CD14-positive monocyte (primary cell): ENCODE measurements around the gene TRAPPC5. TPM values are rescaled to one million over a fixed set of nuclear protein-coding genes. Genes with fewer than 3 reads are reported as not detected.

Experiments used
- DNase-seq, 3 donors: peaks; one replicate each; pipeline ENCODE4 v3.0.0-alpha.2; 2011 to 2022
- H2AFZ ChIP-seq: 2 replicates; pipeline ENCODE4 v1.6.0; 2012; ENCODE audit warnings: mild to moderate bottlenecking, low read depth, low read length, inconsistent platforms; ENCODE audit not compliant: insufficient read depth, poor library complexity, severe bottlenecking
- H3K27ac ChIP-seq, 2 donors: 1 replicate in 1 of 2; 2 replicates in 1 of 2; pipeline ENCODE4 v1.5.1; 2012 to 2013; ENCODE audit warnings: low read length in 2 of 2, control low read depth in 1 of 2, inconsistent platforms in 1 of 2, low read depth in 1 of 2, mild to moderate bottlenecking in 1 of 2
- H3K27me3 ChIP-seq, 2 donors: one replicate each; pipeline versions ENCODE4 v1.6.0 to v1.6.1; 2011 to 2013; ENCODE audit warnings: low read length in 2 of 2; ENCODE audit not compliant: control insufficient read depth in 2 of 2, insufficient read depth in 2 of 2
- H3K36me3 ChIP-seq, 2 donors: replicated peaks in 1 of 2; 1 replicate in 1 of 2; 2 replicates in 1 of 2; pipeline versions ENCODE4 v1.5.1 to v1.6.1; 2012 to 2013; ENCODE audit warnings: low read length in 2 of 2, control low read depth in 1 of 2, inconsistent platforms in 1 of 2, mild to moderate bottlenecking in 1 of 2; ENCODE audit not compliant: insufficient read depth in 2 of 2, control insufficient read depth in 1 of 2
- H3K4me1 ChIP-seq, 2 donors: 1 replicate in 1 of 2; 2 replicates in 1 of 2; pipeline versions ENCODE4 v1.5.1 to v1.6.1; 2012 to 2013; ENCODE audit warnings: low read length in 2 of 2, control low read depth in 1 of 2, inconsistent platforms in 1 of 2, mild to moderate bottlenecking in 1 of 2, moderate library complexity in 1 of 2; ENCODE audit not compliant: insufficient read depth in 2 of 2, control insufficient read depth in 1 of 2
- H3K4me2 ChIP-seq: replicated peaks from 2 replicates; pipeline ENCODE3; 2012; ENCODE audit warnings: low read length, moderate library complexity, mild to moderate bottlenecking; ENCODE audit not compliant: poor library complexity, severe bottlenecking; ENCODE audit errors: extremely low read depth
- H3K4me3 ChIP-seq, 3 experiments: fragments of 200-600 bp in 1 of 3; sonication (generic) in 1 of 3; replicated peaks in 1 of 3; 1 replicate in 2 of 3; 2 replicates in 1 of 3; pipeline ENCODE4 v1.5.1; 2011 to 2013; ENCODE audit warnings: low read length in 3 of 3, mild to moderate bottlenecking in 3 of 3, control low read depth in 2 of 3, low read depth in 2 of 3, inconsistent platforms in 1 of 3, moderate library complexity in 1 of 3
- H3K79me2 ChIP-seq: 2 replicates; pipeline ENCODE4 v1.6.0; 2012; ENCODE audit warnings: mild to moderate bottlenecking, control low read depth, inconsistent platforms, low read length, moderate library complexity; ENCODE audit not compliant: insufficient read depth
- H3K9ac ChIP-seq: 2 replicates; pipeline ENCODE4 v1.6.0; 2017; ENCODE audit warnings: low read length, mild to moderate bottlenecking; ENCODE audit not compliant: insufficient read depth, poor library complexity, severe bottlenecking
- H3K9me3 ChIP-seq, 2 donors: replicated peaks in 1 of 2; 1 replicate in 1 of 2; 2 replicates in 1 of 2; pipeline versions ENCODE4 v1.5.1 to v1.6.1; 2012 to 2013; ENCODE audit warnings: low read length in 2 of 2, control low read depth in 1 of 2; ENCODE audit not compliant: control insufficient read depth in 1 of 2, insufficient read depth in 1 of 2
- H4K20me1 ChIP-seq: 2 replicates; pipeline ENCODE4 v1.6.0; 2012; ENCODE audit warnings: mild to moderate bottlenecking, low read length, control low read depth, moderate library complexity; ENCODE audit not compliant: insufficient read depth
- H3K27ac Mint-ChIP-seq, 7 donors: one replicate each; pipeline ENCODE4 v1.8.0; 2020; ENCODE audit warnings: mild to moderate bottlenecking in 7 of 7, mixed read lengths in 7 of 7, moderate library complexity in 6 of 7, inconsistent platforms in 2 of 7
- H3K27me3 Mint-ChIP-seq, 3 donors: one replicate each; pipeline ENCODE4 v1.8.0; 2021 to 2022; ENCODE audit warnings: low read depth in 3 of 3, mild to moderate bottlenecking in 3 of 3, mixed read lengths in 3 of 3, moderate library complexity in 3 of 3, inconsistent platforms in 1 of 3
- H3K36me3 Mint-ChIP-seq, 2 donors: one replicate each; pipeline ENCODE4 v1.8.0; 2020; ENCODE audit warnings: mixed read lengths in 2 of 2, inconsistent platforms in 1 of 2, mild to moderate bottlenecking in 1 of 2
- H3K4me1 Mint-ChIP-seq: one replicate; pipeline ENCODE4 v1.8.0; 2020; ENCODE audit warnings: mild to moderate bottlenecking, mixed read lengths
- H3K4me3 Mint-ChIP-seq, 2 donors: one replicate each; pipeline ENCODE4 v1.8.0; 2020; ENCODE audit warnings: mild to moderate bottlenecking in 2 of 2, mixed read lengths in 2 of 2, moderate library complexity in 1 of 2
- H3K9me3 Mint-ChIP-seq, 7 donors: one replicate each; pipeline ENCODE4 v1.8.0; 2020 to 2022; ENCODE audit warnings: mixed read lengths in 7 of 7, mild to moderate bottlenecking in 6 of 7, moderate library complexity in 6 of 7, inconsistent platforms in 2 of 7
- WGBS: methylation state at CpG from one replicate; pipeline ENCODE4 v1.1.5; 2013; ENCODE audit warnings: missing lambda C conversion rate; ENCODE audit not compliant: insufficient coverage; 5-methylcytosine and 5-hydroxymethylcytosine counted together
- intact Hi-C, 2 donors: fragments of 100-400 bp; cut with micrococcal nuclease; formaldehyde crosslinking; loops; one replicate each; pipeline versions ENCODE4 v1.15.0 to v1.15.1; 2023
- polyA plus RNA-seq, 3 donors: library from polyadenylated mRNA; depleted of rRNA in 1 of 3; unstranded in 2 of 3; stranded (reverse) in 1 of 3; fragments of 300-500 nt in 2 of 3; fragments of >200 nt in 1 of 3; fragmentation: Illumina TruSeq in 2 of 3; gene quantifications; 1 replicate in 2 of 3; 2 replicates in 1 of 3; pipeline ENCODE4 v1.2.3, GENCODE V29; 2012 to 2021
- TF ChIP-seq, protein P1 (sequence below): fragments of 200-600 bp; IDR thresholded peaks from one replicate; pipeline ENCODE4 v1.8.0; 2022; ENCODE audit warnings: antibody characterized with exemption, mild to moderate bottlenecking

TRAPPC5 gene
- polyA plus RNA-seq, 3 donors = 126 to 449 (median 414) TPM

DNA sequence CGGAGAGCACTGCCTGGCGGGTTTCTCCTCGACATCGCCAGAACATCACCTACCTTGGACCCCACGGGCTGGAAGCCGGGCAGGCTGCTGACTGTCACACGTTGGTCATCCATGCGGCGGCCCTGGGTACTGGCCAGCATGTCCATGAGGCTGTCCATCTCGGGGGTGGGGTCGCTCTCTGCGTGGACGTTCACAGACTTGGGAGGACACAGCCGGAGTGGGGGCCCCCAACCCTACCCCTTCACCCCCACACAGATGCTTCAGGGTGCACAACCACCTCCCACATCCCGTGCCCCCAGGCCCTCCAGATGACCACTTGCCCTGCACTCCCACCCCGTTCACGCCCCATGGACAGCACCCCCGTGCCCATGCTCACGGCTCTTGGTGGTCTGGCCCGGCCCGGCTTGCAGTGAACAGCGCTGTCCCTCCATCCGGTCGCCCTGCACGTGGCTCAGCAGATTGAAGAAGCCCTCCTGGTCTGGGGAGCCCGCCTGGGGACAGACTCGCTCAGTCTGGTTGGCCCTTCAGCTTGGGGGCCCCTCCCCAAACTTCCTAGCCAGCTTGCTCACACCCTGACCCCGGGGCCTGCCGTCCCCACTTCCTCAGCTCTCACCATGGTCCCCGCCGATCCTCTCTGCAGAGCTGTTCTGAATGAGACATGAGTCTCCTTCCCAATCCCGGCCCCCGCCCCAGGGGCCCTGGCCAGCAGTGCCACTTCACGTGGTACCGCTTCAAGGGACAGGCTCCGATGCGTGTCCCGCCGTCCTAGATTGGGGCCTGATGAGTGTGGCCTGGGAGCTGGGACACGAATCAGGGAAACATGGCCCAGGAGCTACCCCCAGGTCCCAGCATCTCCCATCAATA lies 48.1 kb upstream of the TRAPPC5 start:
- Histone ChIP-seq H3K4me2 (no peak overlapping the region), H3K9ac (no peak overlapping the region), H3K27me3 (no peaks in the 10 kb centered on the region), H3K36me3 (peaks cover 9 to 21% of the 10 kb centered on the region in 2 donors), H3K4me1 (peaks cover 28 to 42% of the 10 kb centered on the region in 2 donors), H3K79me2 (peaks cover 56% of the 10 kb centered on the region), H4K20me1 (no peaks in the 10 kb centered on the region), H3K9me3 (no peaks in the 10 kb centered on the region), H2AFZ (no peak overlapping the region), H3K4me3 (no peak overlapping the region), H3K27ac (no peak overlapping the region)
- intact Hi-C loops = loop anchor here in 1 of 2 donors (10.0 kb wide), 1 partner anchor 272 kb away; the partner anchor contains the start of gene MAP2K7
- Mint-ChIP-seq H3K36me3 (peaks cover 16 to 19% of the 10 kb centered on the region in 2 donors), H3K4me3 (no peak overlapping the region), H3K4me1 (peaks cover 37% of the 10 kb centered on the region), H3K27me3 (peaks cover 0 to 4% (median 2%) of the 10 kb centered on the region in 3 donors), H3K27ac (peak overlapping the region in 1 of 7 donors; percentile 47), H3K9me3 (peaks cover 0 to 2% (median 0%) of the 10 kb centered on the region in 7 donors)
- DNase-seq = no peak
- WGBS = 96% methylated on average over 38 of the region's 40 CpGs
- TF ChIP-seq, protein P1, sequence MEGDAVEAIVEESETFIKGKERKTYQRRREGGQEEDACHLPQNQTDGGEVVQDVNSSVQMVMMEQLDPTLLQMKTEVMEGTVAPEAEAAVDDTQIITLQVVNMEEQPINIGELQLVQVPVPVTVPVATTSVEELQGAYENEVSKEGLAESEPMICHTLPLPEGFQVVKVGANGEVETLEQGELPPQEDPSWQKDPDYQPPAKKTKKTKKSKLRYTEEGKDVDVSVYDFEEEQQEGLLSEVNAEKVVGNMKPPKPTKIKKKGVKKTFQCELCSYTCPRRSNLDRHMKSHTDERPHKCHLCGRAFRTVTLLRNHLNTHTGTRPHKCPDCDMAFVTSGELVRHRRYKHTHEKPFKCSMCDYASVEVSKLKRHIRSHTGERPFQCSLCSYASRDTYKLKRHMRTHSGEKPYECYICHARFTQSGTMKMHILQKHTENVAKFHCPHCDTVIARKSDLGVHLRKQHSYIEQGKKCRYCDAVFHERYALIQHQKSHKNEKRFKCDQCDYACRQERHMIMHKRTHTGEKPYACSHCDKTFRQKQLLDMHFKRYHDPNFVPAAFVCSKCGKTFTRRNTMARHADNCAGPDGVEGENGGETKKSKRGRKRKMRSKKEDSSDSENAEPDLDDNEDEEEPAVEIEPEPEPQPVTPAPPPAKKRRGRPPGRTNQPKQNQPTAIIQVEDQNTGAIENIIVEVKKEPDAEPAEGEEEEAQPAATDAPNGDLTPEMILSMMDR = no peak

DNA sequence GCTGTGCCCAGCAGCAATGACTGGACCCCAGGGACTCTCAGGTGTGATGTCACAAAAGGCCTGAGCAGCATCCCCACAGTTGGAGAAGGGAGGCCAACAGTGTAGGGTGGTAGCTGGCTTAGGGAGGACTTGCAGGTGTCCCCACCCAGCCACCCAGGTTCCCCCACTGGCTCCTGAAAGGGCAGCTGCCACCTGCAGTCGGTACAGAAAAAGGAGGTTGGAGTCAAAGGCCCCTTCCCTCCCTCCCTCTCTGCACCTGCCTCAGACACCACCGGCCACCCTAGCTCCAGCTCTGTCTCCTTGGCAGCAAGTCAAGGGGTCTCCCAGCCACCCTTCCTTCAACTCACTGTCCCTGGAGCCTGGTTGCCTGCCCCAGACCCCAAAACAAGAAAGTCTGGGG lies 46.9 kb upstream of the TRAPPC5 start, which contains the start of gene PCP2:
PCP2 (minus strand) TSS at position 22 of the 400 bp plus-strand sequence. CDS start 262 bp downstream, outside the sequence.
- Mint-ChIP-seq H3K9me3 (peaks cover 0 to 2% (median 0%) of the 10 kb centered on the region in 7 donors), H3K36me3 (peaks cover 17 to 23% of the 10 kb centered on the region in 2 donors), H3K4me1 (peaks cover 41% of the 10 kb centered on the region), H3K27ac (peak within 1 kb of the TSS in 1 of 7 donors; percentile 46), H3K27me3 (peaks cover 0 to 4% (median 2%) of the 10 kb centered on the region in 3 donors), H3K4me3 (no peak within 1 kb of the TSS)
- H3K36me3 ChIP-seq = peaks cover 11 to 19% of the 10 kb centered on the region in 2 donors
- H2AFZ ChIP-seq = no peak within 1 kb of the TSS
- no peaks in the 10 kb centered on the region for H3K9me3 ChIP-seq
- no peak within 1 kb of the TSS for H3K9ac ChIP-seq
- peaks cover 56% of the 10 kb centered on the region for H3K79me2 ChIP-seq
- intact Hi-C loops = loop anchor here in 1 of 2 donors (10.0 kb wide), 1 partner anchor 271 kb away; the partner anchor contains the start of gene MAP2K7
- DNase-seq = no peak
- no peak within 1 kb of the TSS for H3K4me3 ChIP-seq
- H3K4me2 ChIP-seq = no peak within 1 kb of the TSS
- TF ChIP-seq, protein P1 = no peak
- no peaks in the 10 kb centered on the region for H3K27me3 ChIP-seq
- no peak within 1 kb of the TSS for H3K27ac ChIP-seq
- 100% methylated on average over 1 of the region's 2 CpGs for WGBS
- H4K20me1 ChIP-seq = peaks cover 11% of the 10 kb centered on the region
- H3K4me1 ChIP-seq = peaks cover 34 to 43% of the 10 kb centered on the region in 2 donors
